Ishikawa (cell line): ENCODE data around the gene PCDH9.

Experiments
- CEBPB ChIP-seq: IDR thresholded peaks from 2 replicates; pipeline ENCODE4 v1.6.1; 2012
- CREB1 ChIP-seq: IDR thresholded peaks from 2 replicates; pipeline ENCODE4 v1.6.1; 2012; ENCODE audit warnings: low read depth
- EGR1 ChIP-seq: IDR thresholded peaks from 2 replicates; pipeline ENCODE4 v1.6.1; 2012
- EP300 ChIP-seq: IDR thresholded peaks from 2 replicates; pipeline ENCODE4 v1.6.1; 2012; ENCODE audit warnings: borderline replicate concordance
- FOXM1 ChIP-seq: IDR thresholded peaks from 2 replicates; pipeline ENCODE4 v1.6.1; 2012; ENCODE audit warnings: low read depth, borderline replicate concordance
- NFIC ChIP-seq: IDR thresholded peaks from 2 replicates; pipeline ENCODE4 v1.6.1; 2012
- RAD21 ChIP-seq: IDR thresholded peaks from 2 replicates; pipeline ENCODE4 v1.6.1; 2012; ENCODE audit warnings: low read depth
- TAF1 ChIP-seq: IDR thresholded peaks from 2 replicates; pipeline ENCODE4 v1.6.1; 2012; ENCODE audit warnings: low read depth, mild to moderate bottlenecking
- TCF12 ChIP-seq: IDR thresholded peaks from 2 replicates; pipeline ENCODE4 v1.6.1; 2012; ENCODE audit warnings: low read depth
- TEAD4 ChIP-seq: IDR thresholded peaks from 2 replicates; pipeline ENCODE4 v1.6.1; 2012
- USF1 ChIP-seq: IDR thresholded peaks from 2 replicates; pipeline ENCODE4 v1.6.1; 2012
- YY1 ChIP-seq: IDR thresholded peaks from 2 replicates; pipeline ENCODE4 v1.6.1; 2012; ENCODE audit warnings: low read depth
- ZBTB7A ChIP-seq: IDR thresholded peaks from 2 replicates; pipeline ENCODE4 v1.6.1; 2012; ENCODE audit warnings: low read depth
- TF ChIP-seq, protein P1 (sequence below): IDR thresholded peaks from 2 replicates; pipeline ENCODE4 v1.6.1; 2012
- TF ChIP-seq, protein P2 (sequence below): IDR thresholded peaks from 2 replicates; pipeline ENCODE4 v1.6.1; 2012; ENCODE audit warnings: low read depth, mild to moderate bottlenecking

Gene PCDH9

DNA sequence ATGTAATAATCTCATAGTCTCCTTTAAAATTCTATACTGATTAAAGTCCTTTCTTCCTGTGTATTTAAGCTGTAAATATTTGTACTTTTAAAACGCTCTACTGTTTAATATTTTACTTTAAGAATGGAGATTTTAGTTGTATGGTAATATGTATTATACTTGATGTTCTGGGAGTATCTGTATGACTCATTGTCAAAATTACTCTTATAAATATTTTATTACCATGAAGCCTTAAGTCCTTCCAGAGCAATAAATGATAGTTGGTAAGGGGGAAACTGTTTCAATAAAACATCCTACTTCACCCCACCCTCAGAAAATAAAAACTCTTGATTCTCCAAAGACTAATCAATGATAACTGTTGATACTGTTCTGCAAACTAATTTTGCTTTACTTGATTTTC, 6.4 kb downstream of the PCDH9 start:
- TF ChIP-seq CREB1 = no peak
- TF ChIP-seq, protein P1, sequence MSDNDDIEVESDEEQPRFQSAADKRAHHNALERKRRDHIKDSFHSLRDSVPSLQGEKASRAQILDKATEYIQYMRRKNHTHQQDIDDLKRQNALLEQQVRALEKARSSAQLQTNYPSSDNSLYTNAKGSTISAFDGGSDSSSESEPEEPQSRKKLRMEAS = no peak
- TF ChIP-seq, protein P2, sequence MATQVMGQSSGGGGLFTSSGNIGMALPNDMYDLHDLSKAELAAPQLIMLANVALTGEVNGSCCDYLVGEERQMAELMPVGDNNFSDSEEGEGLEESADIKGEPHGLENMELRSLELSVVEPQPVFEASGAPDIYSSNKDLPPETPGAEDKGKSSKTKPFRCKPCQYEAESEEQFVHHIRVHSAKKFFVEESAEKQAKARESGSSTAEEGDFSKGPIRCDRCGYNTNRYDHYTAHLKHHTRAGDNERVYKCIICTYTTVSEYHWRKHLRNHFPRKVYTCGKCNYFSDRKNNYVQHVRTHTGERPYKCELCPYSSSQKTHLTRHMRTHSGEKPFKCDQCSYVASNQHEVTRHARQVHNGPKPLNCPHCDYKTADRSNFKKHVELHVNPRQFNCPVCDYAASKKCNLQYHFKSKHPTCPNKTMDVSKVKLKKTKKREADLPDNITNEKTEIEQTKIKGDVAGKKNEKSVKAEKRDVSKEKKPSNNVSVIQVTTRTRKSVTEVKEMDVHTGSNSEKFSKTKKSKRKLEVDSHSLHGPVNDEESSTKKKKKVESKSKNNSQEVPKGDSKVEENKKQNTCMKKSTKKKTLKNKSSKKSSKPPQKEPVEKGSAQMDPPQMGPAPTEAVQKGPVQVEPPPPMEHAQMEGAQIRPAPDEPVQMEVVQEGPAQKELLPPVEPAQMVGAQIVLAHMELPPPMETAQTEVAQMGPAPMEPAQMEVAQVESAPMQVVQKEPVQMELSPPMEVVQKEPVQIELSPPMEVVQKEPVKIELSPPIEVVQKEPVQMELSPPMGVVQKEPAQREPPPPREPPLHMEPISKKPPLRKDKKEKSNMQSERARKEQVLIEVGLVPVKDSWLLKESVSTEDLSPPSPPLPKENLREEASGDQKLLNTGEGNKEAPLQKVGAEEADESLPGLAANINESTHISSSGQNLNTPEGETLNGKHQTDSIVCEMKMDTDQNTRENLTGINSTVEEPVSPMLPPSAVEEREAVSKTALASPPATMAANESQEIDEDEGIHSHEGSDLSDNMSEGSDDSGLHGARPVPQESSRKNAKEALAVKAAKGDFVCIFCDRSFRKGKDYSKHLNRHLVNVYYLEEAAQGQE = no peak

DNA sequence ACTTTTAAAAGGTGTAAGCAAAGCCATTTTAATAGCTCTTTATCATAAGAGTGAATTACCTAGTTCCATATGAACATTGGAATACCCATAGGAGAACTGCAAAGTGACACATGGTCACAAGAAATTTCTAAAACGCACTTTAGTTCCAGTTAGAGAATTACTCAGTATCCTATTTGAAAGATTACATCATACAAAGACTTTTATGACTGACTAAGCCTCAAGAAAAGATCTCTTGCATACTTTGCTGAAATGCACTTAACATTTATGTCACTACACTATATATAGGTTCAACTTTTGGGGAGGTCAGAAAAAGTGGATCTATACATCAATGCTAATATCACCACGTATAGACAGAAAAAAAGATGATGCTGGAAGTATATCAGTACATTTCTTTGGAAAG, 7.1 kb downstream of the PCDH9 start:
- TF ChIP-seq EGR1 = no peak
- TF ChIP-seq TAF1 = no peak
- no peak for TF ChIP-seq TCF12
- no peak for TF ChIP-seq CREB1
- no peak for TF ChIP-seq CEBPB
- TF ChIP-seq RAD21 = no peak
- TF ChIP-seq, protein P2 = no peak
- TF ChIP-seq NFIC = no peak
- no peak for TF ChIP-seq EP300
- TF ChIP-seq, protein P1 = no peak
- TF ChIP-seq TEAD4 = no peak
- TF ChIP-seq ZBTB7A = no peak
- no peak for TF ChIP-seq USF1
- no peak for TF ChIP-seq FOXM1
- TF ChIP-seq YY1 = no peak

GRCh38 chr13:67221630-67222226, 8.4 kb downstream of the PCDH9 start:
- TF ChIP-seq RAD21 = no peak
- TF ChIP-seq YY1 = no peak
- no peak for TF ChIP-seq NFIC
- TF ChIP-seq TEAD4 = no peak
- TF ChIP-seq USF1 = no peak
- no peak for TF ChIP-seq ZBTB7A
- TF ChIP-seq EGR1 = no peak
- no peak for TF ChIP-seq TAF1
- no peak for TF ChIP-seq TCF12
- no peak for TF ChIP-seq FOXM1
- TF ChIP-seq, protein P1 = no peak
- TF ChIP-seq CEBPB = no peak
- TF ChIP-seq, protein P2 = no peak

GRCh38 chr13:67219113-67219512, 11.0 kb downstream of the PCDH9 start:
- no peak for TF ChIP-seq YY1
- no peak for TF ChIP-seq ZBTB7A
- no peak for TF ChIP-seq USF1
- TF ChIP-seq RAD21 = no peak
- no peak for TF ChIP-seq TEAD4
- TF ChIP-seq EGR1 = no peak
- TF ChIP-seq, protein P2 = no peak
- TF ChIP-seq NFIC = no peak
- TF ChIP-seq, protein P1 = no peak
- TF ChIP-seq TAF1 = no peak
- no peak for TF ChIP-seq FOXM1
- TF ChIP-seq CEBPB = no peak
